GM18507 (cell line): ENCODE measurements around the gene SLC5A2.
"Not testable (repeated sequence)": the region's sequence is repeated elsewhere in the genome, so short reads cannot be mapped to it uniquely, and the experiment has no call there.

ENCODE experiments used
- DNase-seq: peaks from one replicate; pipeline ENCODE4 v3.0.0; 2011; ENCODE audit warnings: low read depth; ENCODE audit not compliant: insufficient read length; ENCODE audit errors: extremely low spot score
- FAIRE-seq: peaks from 2 replicates; lab custom pipeline; 2011; peaks lifted over from hg19 to GRCh38; lab: Jason Lieb, UNC

The SLC5A2 gene

DNA sequence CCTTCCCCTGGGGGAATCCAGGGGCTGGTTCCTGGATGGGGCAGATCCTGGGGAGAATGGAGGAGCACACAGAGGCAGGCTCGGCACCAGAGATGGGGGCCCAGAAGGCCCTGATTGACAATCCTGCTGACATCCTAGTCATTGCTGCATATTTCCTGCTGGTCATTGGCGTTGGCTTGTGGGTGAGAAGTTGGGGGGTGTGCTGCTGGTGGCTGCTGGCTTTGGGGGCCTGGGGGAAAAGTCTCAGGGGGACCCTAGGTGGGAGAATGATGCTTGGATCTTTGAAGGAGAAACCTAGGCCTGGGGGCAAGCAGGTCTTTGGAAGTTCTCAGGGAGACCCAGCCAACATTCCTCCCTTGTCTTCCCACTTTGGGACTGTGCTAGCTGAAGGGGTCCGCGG is at the start of gene SLC5A2:
TSS of gene SLC5A2 (plus strand) at position 43 of the 400 bp plus-strand sequence. CDS start at position 57, 14 bp downstream.
- FAIRE-seq = no peak
- DNase-seq = no peak

DNA sequence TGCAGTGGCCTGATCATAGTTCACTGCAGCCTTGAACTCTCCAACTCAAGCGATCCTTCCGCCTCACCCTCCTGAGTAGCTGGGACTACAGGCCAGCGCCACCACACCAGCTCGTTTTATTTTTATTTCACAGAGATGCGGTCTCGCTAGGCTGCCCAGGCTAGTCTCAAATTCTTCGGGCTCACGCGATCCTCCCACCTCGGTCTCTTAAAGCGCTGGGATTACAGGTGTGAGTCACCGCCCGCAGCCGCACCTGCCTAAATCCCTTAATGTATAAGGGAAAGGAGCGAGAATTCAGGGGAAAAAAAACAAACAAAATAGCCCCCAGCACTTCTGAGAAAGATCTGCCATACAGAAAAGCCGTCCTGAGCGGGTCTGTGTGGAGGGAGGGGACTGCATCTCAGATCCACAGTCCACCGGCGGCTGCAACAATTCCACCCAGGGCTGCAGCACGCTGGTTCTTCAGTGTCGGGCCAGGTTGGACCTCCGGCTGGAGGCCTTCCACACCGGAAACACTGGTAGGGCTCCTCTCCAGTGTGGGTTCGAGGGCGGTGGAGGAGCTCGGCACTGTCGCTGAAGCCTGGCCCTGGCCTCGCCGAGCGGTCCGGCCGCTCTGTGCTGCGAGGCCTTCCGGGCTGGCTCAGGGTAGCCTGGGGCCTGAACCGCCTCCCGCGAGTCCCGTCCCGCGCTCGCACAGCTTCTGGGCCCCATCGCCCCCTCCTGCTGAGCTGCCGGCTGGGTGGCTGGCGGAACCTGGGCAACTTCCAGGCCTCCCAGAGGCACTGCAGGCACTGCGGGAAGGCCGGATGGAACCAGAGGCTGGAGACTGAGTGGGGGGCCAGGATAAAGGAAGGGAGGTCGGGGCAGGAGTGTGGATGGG is 47.3 kb upstream of the SLC5A2 start:
- FAIRE-seq = no peak
- no peak for DNase-seq

DNA sequence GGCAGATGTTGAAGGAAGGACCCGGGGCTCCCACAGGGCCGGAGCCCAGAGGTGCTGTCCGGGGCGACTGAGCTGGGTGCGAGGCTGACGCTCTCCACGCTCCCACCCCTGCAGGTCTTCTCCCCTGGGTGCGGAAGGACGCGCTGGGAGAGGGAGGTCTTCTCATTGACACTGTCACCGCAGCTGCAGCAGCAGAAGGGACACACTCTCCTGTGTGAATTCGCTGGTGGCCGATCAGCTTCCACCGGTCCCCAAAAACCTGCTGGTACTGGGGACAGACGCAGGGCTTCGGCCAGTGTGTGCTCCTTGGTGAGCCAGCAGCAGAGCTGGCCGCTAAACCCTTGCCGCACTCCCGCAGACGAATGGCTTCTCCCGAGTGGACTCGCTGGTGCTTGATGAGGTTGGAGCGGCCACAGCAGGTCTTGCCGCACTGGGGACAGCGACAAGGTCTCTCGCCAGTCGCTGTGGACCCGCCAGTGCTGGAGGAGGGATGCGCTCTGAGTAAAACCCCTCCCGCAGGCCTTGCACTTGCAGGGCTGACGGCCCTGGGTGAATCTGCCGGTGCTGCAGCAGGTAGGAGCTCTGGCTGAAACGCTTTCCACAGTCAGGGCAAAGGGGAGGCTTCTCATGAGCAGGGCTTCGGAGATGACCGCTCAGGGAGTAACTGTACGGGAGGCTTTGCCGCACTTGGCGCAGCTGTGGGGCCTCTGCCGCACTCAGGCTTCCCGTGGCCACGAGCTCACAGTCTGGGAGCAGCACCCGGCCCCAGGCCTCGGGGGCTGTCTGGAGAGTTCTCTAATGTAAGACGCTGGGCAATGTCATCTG is 46.5 kb upstream of the SLC5A2 start:
- no peak for DNase-seq
- no peak for FAIRE-seq

DNA sequence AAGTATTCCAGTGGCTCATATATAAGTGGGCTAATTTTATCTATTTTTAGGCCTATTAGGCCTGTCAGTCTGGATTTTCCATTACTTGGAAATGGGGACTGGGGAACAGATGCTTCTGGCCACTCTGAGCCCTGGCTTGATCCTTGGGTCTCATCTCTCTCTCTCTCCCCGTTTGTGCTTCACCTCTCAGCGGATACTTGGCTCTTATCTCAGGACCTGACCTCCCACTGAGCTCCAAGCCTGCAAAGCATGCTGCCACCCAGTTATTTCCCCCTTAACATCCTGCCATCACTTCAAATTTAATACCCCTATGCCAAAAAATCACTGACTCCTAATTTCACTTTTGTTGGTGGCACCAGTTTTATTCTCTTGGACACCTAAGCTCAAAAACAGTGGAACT is 44.5 kb upstream of the SLC5A2 start:
- no peak for FAIRE-seq
- no peak for DNase-seq

DNA sequence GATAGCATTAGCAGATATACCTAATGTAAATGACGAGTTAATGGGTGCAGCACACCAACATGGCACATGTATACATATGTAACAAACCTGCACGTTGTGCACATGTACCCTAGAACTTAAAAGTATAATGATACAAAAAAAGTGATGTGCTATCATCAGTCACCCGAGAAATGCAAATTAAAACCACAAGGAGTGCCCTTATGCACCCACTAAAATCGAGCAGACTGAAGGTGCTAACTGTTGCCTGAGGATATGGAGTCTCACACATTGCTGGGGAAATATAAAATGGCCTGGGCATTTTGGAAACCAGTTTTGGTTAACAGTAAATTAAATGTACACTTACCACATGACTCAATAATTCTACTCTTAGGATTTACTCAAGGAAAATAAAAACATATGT is 43.9 kb upstream of the SLC5A2 start:
- not testable (repeated sequence) for FAIRE-seq, DNase-seq

DNA sequence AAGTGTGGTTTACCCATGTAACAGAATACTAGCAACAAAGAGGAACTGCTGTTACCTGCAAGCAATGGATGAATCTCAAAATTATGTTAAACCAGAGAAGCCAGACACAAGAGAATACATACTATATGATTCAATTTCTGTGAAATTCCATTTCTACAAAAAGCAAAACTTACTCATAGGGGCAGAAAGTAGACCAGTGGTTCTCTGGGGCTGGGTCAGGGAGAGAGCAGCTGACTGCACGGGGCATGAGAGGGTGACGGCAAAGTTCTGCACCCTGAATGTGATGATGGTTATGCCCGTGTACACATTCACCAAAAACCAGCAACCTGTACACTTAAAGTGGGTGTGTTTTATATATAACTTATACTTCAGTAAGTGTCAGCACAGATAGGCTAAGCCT is 43.4 kb upstream of the SLC5A2 start:
- DNase-seq = no peak
- no peak for FAIRE-seq

DNA sequence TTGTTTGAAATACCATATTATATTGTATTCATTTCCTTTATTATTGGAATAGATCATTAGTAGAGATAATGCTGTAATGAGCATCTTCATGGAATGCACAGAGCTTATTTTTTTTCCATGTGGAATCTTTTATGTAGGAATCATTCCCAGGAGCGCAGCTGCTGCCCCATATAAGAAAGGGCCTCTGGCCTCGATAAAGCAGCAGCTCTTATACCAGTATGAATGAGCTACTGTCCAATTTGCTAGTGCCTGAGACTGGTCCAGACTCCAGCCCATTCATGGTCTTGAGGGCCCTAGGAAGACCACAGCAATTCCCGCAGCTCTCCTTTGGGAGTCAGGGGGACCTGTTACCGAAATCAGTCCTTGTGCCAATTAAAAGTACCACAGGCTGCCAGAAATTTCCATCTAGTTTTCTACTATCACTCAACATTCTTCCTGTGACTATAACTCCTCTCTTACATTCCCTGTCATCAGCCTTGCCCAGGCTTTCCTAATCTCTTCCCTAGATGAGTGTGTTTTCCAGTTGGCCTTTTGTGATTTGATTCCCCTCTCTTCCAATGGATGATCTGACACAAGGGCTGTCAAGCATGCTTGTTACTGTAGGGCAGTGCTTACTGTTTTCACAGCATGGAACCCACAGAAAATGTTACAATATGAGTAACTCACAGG is 42.3 kb upstream of the SLC5A2 start:
- FAIRE-seq (no peak), DNase-seq (no peak)

DNA sequence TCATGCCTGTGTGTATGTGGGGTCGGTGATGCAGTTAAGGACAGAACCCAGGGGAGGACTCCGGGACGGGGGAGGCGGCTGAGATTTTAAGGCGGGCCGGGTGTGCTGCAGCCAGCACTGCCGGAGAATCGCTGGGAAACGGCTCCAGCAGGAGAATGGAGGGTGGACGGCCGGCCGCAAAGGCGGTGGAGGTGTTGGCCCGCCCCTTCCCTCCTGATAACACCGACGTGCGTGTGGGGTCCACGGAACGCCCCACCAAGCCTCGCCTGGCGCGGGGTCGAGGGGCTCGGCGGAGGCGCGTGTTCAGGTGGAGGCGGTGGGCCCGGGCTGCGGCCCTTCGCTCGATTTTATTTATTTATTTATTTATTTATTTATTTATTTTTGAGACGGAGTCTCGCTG is 41.0 kb upstream of the SLC5A2 start:
- FAIRE-seq = no peak

DNA sequence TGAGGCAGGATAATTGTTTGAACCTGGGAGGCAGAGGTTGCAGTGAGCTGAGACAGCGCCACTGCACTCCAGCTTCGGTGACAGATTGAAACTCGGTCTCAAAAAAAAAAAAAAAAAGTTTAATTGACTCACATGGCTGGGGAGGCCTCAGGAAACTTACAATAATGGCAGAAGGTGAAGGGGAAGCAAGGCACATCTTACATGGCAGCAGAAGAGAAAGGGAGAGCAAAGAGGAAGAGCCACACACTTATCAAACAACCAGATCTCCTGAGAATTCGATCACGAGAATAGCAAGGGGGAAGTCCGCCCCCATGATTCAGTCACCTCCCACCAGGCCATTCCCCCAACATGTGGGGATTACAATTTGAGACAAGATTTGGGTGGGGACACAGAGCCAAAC is 37.0 kb upstream of the SLC5A2 start:
- DNase-seq, FAIRE-seq: not testable (repeated sequence)

More for the DNA sequence above, 41.0 kb upstream of the SLC5A2 start:
- no peak for DNase-seq

DNA sequence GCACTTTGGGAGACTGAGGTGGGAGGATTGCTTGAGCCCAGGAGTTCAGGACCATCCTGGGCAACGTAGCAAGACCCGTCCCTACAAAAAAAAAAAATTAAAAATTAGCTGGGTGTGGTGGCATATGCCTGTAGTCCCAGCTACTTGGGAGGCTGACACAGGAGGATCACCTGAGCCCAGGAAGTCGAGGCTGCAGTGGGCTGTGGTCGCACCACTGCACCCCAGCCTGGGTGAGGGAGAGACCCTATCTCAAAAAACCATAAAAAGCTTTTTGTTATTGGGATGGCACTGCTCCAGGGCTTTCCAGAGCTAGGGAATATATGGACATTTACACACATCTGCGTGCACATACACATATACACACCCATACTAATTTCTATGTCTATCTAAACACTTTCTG is 31.7 kb upstream of the SLC5A2 start:
- FAIRE-seq = no peak

DNA sequence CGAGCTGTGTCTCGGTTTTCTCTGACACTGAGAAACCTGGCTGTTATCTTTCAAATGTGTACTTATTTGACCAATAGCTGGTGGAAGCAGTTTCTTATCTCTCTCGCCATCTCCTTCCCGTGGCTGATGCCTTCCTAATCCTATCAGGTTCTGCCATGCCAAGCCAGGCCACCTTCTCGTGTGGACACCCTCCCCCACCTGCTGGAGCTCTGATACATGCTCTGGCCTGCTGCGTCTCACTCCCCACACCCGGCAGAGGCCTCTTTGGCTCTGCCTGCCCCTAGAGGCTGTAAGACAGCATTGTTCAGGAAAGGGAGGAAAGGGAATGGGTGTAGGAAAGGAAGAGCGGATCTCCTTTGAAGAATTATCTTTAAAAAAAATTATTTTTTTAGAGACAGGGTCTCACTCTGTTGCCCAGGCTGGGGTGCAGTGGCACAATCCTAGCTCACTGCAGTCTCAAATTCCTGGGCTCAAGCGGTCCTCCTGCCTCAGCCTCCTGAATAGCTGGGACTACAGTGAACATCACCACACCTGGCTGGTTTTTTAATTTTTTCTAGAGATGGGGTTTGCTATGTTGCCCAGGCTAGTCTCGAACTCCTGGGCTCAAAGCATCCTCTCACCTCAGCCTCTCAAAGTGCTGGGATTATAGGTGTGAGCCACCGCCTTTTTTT is 31.1 kb upstream of the SLC5A2 start:
- DNase-seq = no peak
- FAIRE-seq = no peak

More for the DNA sequence above, 31.7 kb upstream of the SLC5A2 start:
- DNase-seq = no peak

DNA sequence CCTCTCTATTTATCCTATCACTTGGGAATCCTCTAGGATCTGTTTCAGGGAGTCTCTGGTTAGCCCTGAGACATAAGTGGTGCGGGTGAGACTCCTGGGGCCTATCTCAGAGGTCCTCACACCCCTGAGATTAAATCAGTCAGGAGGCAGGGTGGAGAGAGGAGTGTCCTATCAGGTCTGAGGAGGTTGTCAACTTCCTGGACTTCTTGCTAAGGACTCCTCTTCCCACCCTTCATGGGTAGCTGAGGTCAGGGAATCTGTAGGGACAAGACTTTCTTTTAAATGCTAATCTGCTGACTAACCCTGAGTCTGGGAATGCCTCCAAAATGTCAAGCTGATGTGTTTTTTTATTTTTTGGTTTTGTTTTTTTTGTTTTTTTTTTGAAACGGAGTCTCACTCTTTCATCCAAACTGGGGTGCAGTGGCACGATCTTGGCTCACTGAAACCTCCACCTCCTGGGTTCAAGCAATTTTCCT is 30.3 kb upstream of the SLC5A2 start:
- FAIRE-seq (no peak), DNase-seq (no peak)

DNA sequence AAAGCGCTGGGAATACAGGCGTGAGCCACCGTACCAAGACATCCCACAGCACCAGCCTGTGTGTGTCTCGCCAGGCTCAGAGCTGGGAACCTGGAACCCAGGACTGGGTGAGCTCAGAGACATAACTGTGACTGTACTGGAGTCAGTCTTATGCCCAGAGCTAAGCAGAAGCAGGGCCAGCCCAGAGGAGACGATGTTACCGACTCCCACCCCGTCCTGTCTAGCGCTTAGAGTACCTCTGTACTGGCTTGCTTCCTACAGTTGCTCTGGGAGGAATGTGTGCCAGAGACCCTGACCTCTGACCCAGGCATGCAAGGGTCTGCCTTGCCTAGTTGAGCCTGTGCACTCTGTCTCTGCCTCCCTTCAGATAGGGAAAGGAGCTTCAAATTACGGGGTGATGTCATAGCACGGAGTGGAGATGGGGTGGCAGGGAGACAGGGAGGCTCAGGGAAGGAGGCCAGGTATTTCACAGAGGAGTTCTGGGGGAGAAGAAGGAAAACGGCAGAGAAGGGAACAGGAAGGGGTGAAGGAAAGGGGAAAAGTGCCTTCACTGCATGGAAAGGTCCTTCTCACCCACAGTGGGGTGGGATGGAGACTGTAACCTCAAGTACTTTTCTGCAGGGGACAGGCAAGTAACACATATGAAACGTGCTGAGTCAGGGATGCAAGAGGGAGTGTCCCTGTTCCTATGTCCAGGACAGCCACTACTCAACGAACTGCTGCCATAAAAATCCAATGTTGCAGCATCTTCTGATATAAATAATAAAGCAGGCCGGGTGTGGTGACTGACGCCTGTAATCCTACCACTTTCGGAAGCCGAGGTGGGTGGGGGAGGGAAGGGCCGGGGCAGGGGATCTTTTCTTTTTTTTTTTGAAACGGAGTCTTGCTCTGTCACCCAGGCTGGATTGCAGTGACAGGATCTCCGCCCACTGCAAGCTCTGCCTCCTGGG is 29.4 kb upstream of the SLC5A2 start:
- DNase-seq = no peak
- no peak for FAIRE-seq

DNA sequence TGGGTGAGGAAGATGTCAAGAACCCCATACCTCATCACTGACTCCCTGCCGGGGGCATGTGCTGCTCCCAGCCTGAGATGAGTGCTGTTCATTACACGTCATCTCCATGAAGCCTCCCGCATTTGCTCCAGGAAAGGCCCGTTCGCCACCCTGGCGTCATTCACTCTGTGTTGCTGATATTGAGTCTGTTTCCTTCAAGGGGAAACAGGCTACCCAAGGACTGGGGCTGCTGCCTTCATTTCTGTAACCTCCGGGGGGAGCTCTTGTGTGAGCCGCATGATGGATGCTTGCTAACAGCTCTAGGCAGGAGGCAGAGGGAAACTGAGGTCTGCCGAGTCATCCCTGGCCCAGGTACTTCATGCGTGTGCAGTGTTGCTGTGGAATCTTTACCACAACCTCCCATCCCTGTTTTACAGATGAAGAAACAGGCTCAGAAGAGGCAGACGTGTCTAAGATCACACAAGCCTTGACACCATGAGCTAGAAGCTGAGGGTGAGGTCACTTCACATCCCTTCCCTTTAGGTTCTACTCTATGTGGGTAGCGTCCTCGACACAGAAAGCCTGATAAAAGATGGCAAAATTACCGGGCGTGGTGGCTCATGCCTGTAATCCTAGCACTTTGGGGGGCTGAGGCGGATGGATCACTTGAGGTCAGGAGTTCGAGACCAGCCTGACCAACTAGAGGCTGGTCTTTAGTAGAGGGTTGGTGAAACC is 27.2 kb upstream of the SLC5A2 start:
- DNase-seq (no peak), FAIRE-seq (no peak)

DNA sequence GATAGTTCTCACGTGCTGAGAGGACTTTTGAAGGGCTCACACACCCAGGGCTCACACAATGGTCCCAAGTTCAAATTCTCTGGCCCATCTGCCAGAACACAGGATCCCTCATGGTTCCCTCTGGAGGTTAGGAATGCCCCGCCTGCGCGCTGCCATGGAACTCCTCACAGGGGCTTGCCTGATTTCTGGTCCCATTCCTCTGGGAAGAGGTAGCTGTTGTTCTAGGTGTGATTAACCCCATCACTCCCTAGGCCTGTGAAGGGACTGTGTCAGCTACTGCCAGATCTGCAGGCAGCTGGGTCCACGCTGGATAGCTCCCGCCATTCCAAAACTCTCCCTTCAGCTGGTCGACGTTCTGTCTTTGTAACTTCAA is 25.9 kb upstream of the SLC5A2 start:
- DNase-seq (no peak), FAIRE-seq (no peak)

DNA sequence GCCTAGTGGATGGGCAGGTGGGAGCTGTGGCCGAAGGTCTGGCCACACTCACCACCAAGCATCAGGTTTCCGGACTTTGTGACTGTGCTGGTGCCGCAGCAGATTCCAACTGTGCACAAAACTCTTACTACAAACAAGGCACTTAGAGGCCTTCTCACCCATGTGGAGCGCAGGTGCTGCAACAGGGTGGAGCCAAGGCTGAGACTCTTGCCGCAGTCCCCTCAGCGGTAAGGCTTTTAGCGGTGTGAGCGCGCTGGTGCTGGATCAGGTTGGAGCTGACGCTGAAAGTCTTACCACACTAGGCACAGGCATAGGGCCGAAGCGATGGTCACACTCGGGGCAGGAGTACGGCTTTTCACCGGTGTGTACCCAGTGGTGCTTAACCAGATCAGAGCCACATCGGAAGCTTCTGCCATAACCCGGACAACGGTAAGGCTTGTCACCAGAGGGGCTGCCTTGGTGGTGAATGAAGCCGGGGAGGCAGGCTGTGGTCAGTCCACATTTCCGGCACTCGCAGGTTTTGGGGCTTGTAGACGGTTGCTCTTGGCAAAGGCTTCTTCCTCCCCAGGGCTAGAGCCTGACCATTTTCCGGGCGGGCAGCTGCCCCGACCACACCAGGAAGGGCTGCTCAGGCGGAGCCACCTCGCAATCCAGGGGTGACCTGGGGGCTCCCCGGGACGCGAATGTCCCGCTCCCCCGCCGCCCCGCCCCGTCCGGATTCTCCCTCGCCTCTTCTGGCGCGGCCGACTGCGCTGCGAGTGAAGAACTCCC is 24.7 kb upstream of the SLC5A2 start:
- DNase-seq (no peak), FAIRE-seq (peak; percentile 39)
